Measurements from ENCODE around the gene COL5A3.

- no peak for TF ChIP-seq CTCF (optimal IDR thresholded peaks at IDR 0.05 in 1 of 3, IDR thresholded peaks at IDR 0.05 in 1 of 3, conservative IDR thresholded peaks at IDR 0.05 in 1 of 3; ENCODE audit: extremely low read depth in 1 of 3, insufficient read depth in 2 of 3, low read length in 3 of 3)
- no peak for TF ChIP-seq EZH2 (IDR thresholded peaks at IDR 0.05; ENCODE audit: low read length)
Observed at GRCh38 chr19:9986787-9987281, 23.5 kb downstream of the COL5A3 start.
